ENCODE data around the gene MAP3K20.

DNA sequence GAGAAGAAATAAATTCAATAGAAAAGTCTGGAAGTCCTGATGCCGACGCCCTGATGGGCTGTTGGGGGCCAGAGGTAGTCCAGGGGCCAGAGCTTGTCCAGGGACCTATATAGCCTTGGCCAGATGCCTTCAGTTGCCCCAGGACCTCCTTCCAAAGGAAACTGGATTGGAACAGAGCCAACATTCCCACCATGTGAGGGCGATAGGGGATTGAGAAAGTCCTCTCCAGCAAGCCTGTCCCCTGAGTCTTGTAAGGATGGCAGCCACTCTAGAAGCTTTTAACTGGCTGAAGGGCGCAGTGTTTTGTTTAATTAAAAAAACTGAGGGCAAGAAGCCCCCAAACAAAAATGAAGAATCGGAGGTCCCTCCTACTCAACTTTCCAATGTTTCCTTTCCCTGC is 224.1 kb downstream of the MAP3K20 start:
- TF ChIP-seq, protein P1, sequence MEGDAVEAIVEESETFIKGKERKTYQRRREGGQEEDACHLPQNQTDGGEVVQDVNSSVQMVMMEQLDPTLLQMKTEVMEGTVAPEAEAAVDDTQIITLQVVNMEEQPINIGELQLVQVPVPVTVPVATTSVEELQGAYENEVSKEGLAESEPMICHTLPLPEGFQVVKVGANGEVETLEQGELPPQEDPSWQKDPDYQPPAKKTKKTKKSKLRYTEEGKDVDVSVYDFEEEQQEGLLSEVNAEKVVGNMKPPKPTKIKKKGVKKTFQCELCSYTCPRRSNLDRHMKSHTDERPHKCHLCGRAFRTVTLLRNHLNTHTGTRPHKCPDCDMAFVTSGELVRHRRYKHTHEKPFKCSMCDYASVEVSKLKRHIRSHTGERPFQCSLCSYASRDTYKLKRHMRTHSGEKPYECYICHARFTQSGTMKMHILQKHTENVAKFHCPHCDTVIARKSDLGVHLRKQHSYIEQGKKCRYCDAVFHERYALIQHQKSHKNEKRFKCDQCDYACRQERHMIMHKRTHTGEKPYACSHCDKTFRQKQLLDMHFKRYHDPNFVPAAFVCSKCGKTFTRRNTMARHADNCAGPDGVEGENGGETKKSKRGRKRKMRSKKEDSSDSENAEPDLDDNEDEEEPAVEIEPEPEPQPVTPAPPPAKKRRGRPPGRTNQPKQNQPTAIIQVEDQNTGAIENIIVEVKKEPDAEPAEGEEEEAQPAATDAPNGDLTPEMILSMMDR (IDR thresholded peaks at IDR 0.05): no peak
- TF ChIP-seq POLR2A (IDR thresholded peaks at IDR 0.05) (no peak), EP300 (IDR thresholded peaks at IDR 0.05) (no peak)
